NCI-H345 treated with DMSO at 0.1 percent for 48 hours (cell line): Measurements from ENCODE around the gene FREY1.

Experiments used
- DNase-seq: peaks from one replicate; lab custom pipeline; 2025; ENCODE audit not compliant: unreplicated experiment; lab: John Stamatoyannopoulos, UW

The FREY1 gene

GRCh38 chr11:45895553-45896259 is 11.4 kb downstream of the FREY1 start:
- DNase-seq, result no peak

GRCh38 chr11:45894555-45895247 is 12.4 kb downstream of the FREY1 start:
- no peak for DNase-seq

GRCh38 chr11:45892856-45893255 is 14.2 kb downstream of the FREY1 start:
- DNase-seq, result no peak

- no peak for DNase-seq
Measured at GRCh38 chr11:45890886-45891550, 16.1 kb downstream of the FREY1 start.

GRCh38 chr11:45889966-45890365 is 17.1 kb downstream of the FREY1 start:
- DNase-seq, result no peak

GRCh38 chr11:45889555-45889954 is 17.5 kb downstream of the FREY1 start:
- DNase-seq, result no peak

GRCh38 chr11:45887587-45887986 is 19.5 kb downstream of the FREY1 start:
- no peak for DNase-seq

- no peak for DNase-seq
Measured at GRCh38 chr11:45886816-45887520, 20.1 kb downstream of the FREY1 start.

GRCh38 chr11:45885921-45886721 is 20.9 kb downstream of the FREY1 start:
- DNase-seq, result no peak

- DNase-seq, result peak; percentile 45
Measured at GRCh38 chr11:45885274-45885920, 21.7 kb downstream of the FREY1 start, which contains the start of gene MAPK8IP1. MAPK8IP1 (plus strand) TSS chr11:45885651; CDS start chr11:45885821, 170 bp downstream.

GRCh38 chr11:45884596-45885185 is 22.4 kb downstream of the FREY1 start:
- DNase-seq, result no peak

GRCh38 chr11:45881708-45882368 is 25.2 kb downstream of the FREY1 start:
- no peak for DNase-seq

- no peak for DNase-seq
Measured at GRCh38 chr11:45880772-45881570, 26.1 kb downstream of the FREY1 start.

- DNase-seq, result no peak
Measured at GRCh38 chr11:45879803-45880686, 27.0 kb downstream of the FREY1 start.

- DNase-seq, result no peak
Measured at GRCh38 chr11:45877845-45878244, 29.2 kb downstream of the FREY1 start.

GRCh38 chr11:45877221-45877620 is 29.9 kb downstream of the FREY1 start:
- DNase-seq, result no peak

GRCh38 chr11:45876401-45876800 is 30.7 kb downstream of the FREY1 start:
- no peak for DNase-seq
